ENCODE results near the gene P4HA3.

The P4HA3 gene

GRCh38 chr11:74347381-74347780, 35.9 kb upstream of the P4HA3 start:
- no peaks in the 10 kb centered on the region for H3K27me3 ChIP-seq (ENCODE audit: insufficient read depth, poor library complexity, severe bottlenecking)
- DNase-seq (ENCODE audit: low read depth in 1 of 2, low spot score in 1 of 2) = no peak
- TF ChIP-seq REST (IDR thresholded peaks at IDR 0.05; ENCODE audit: insufficient replicate concordance, low read depth) (no peak), SPI1 (IDR thresholded peaks at IDR 0.05; ENCODE audit: borderline replicate concordance, low read depth) (no peak), CTCF (IDR thresholded peaks at IDR 0.05; ENCODE audit: insufficient read depth, low read length) (no peak), POLR2AphosphoS5 (IDR thresholded peaks at IDR 0.05; ENCODE audit: low read depth) (no peak), GABPA (IDR thresholded peaks at IDR 0.05; ENCODE audit: low read depth) (no peak)

GRCh38 chr11:74345420-74345819, 34.0 kb upstream of the P4HA3 start:
- Histone ChIP-seq H3K27ac (replicated peaks) (no peak overlapping the region), H3K27me3 (ENCODE audit: insufficient read depth, poor library complexity, severe bottlenecking) (no peaks in the 10 kb centered on the region), H3K4me3 (replicated peaks; ENCODE audit: insufficient read depth, low read length) (no peak overlapping the region)
- TF ChIP-seq CTCF (IDR thresholded peaks at IDR 0.05; ENCODE audit: insufficient read depth, low read length) (no peak), SPI1 (IDR thresholded peaks at IDR 0.05; ENCODE audit: borderline replicate concordance, low read depth) (no peak)
- no peak for DNase-seq (ENCODE audit: low read depth in 1 of 2, low spot score in 1 of 2)

More at GRCh38 chr11:74347381-74347780, 35.9 kb upstream of the P4HA3 start:
- H3K4me3 ChIP-seq (replicated peaks; ENCODE audit: insufficient read depth, low read length) = no peak overlapping the region
- H3K27ac ChIP-seq (replicated peaks) = no peak overlapping the region

GRCh38 chr11:74341921-74342320, 30.5 kb upstream of the P4HA3 start:
- Histone ChIP-seq H3K27ac (replicated peaks) (no peak overlapping the region), H3K4me3 (replicated peaks; ENCODE audit: insufficient read depth, low read length) (no peak overlapping the region), H3K27me3 (ENCODE audit: insufficient read depth, poor library complexity, severe bottlenecking) (no peaks in the 10 kb centered on the region)
- TF ChIP-seq GABPA (IDR thresholded peaks at IDR 0.05; ENCODE audit: low read depth) = no peak
- no peak for TF ChIP-seq POLR2AphosphoS5 (IDR thresholded peaks at IDR 0.05; ENCODE audit: low read depth)
- no peak for DNase-seq (ENCODE audit: low read depth in 1 of 2, low spot score in 1 of 2)

GRCh38 chr11:74339619-74340018, 28.2 kb upstream of the P4HA3 start:
- Histone ChIP-seq H3K27ac (replicated peaks) (no peak overlapping the region), H3K27me3 (ENCODE audit: insufficient read depth, poor library complexity, severe bottlenecking) (no peaks in the 10 kb centered on the region), H3K4me3 (replicated peaks; ENCODE audit: insufficient read depth, low read length) (no peak overlapping the region)
- TF ChIP-seq SPI1 (IDR thresholded peaks at IDR 0.05; ENCODE audit: borderline replicate concordance, low read depth) (no peak), REST (IDR thresholded peaks at IDR 0.05; ENCODE audit: insufficient replicate concordance, low read depth) (no peak), POLR2AphosphoS5 (IDR thresholded peaks at IDR 0.05; ENCODE audit: low read depth) (no peak), GABPA (IDR thresholded peaks at IDR 0.05; ENCODE audit: low read depth) (no peak), CTCF (IDR thresholded peaks at IDR 0.05; ENCODE audit: insufficient read depth, low read length) (no peak)
- no peak for DNase-seq (ENCODE audit: low read depth in 1 of 2, low spot score in 1 of 2)
